ENCODE measurements around the gene HS2ST1. TPM values are rescaled to one million over a fixed set of nuclear protein-coding genes. Genes with fewer than 3 reads are reported as not detected.
"Not testable (repeated sequence)": the region's sequence is repeated elsewhere in the genome, so short reads cannot be mapped to it uniquely, and the experiment has no call there.

Gene HS2ST1
- polyA plus RNA-seq, 4 donors, result 39.0 to 59.4 (median 53.5) TPM

- no peak for DNase-seq (ENCODE audit: low read depth in 4 of 4, low spot score in 3 of 4)
Observed at GRCh38 chr1:86924324-86924960, 10.0 kb downstream of the HS2ST1 start.

GRCh38 chr1:86925742-86926141 lies 11.3 kb downstream of the HS2ST1 start:
- DNase-seq (ENCODE audit: low read depth in 4 of 4, low spot score in 3 of 4), result no peak

GRCh38 chr1:86926883-86927282 lies 12.4 kb downstream of the HS2ST1 start:
- DNase-seq (ENCODE audit: low read depth in 4 of 4, low spot score in 3 of 4), result no peak

- no peak for DNase-seq (ENCODE audit: low read depth in 4 of 4, low spot score in 3 of 4)
Observed at GRCh38 chr1:86928819-86929218, 14.4 kb downstream of the HS2ST1 start.

GRCh38 chr1:86933051-86933450 lies 18.6 kb downstream of the HS2ST1 start:
- no peak for DNase-seq (ENCODE audit: low read depth in 4 of 4, low spot score in 3 of 4)

GRCh38 chr1:86933562-86934377 lies 19.3 kb downstream of the HS2ST1 start:
- no peak for DNase-seq (ENCODE audit: low read depth in 4 of 4, low spot score in 3 of 4)

GRCh38 chr1:86938450-86938849 lies 24.0 kb downstream of the HS2ST1 start:
- DNase-seq (ENCODE audit: low read depth in 4 of 4, low spot score in 3 of 4), result no peak

- DNase-seq (ENCODE audit: low read depth in 4 of 4, low spot score in 3 of 4), result no peak
Observed at GRCh38 chr1:86938855-86939254, 24.4 kb downstream of the HS2ST1 start.

GRCh38 chr1:86939406-86939805 lies 25.0 kb downstream of the HS2ST1 start:
- DNase-seq (ENCODE audit: low read depth in 4 of 4, low spot score in 3 of 4), result no peak

GRCh38 chr1:86940599-86940998 lies 26.2 kb downstream of the HS2ST1 start:
- no peak for DNase-seq (ENCODE audit: low read depth in 4 of 4, low spot score in 3 of 4)

GRCh38 chr1:86942042-86942441 lies 27.6 kb downstream of the HS2ST1 start:
- no peak for DNase-seq (ENCODE audit: low read depth in 4 of 4, low spot score in 3 of 4)

- DNase-seq (ENCODE audit: low read depth in 4 of 4, low spot score in 3 of 4), result no peak
Observed at GRCh38 chr1:86942743-86943142, 28.3 kb downstream of the HS2ST1 start.

- DNase-seq (ENCODE audit: low read depth in 4 of 4, low spot score in 3 of 4), result no peak
Observed at GRCh38 chr1:86948212-86948611, 33.8 kb downstream of the HS2ST1 start.

GRCh38 chr1:86950712-86951419 lies 36.4 kb downstream of the HS2ST1 start:
- no peak for DNase-seq (ENCODE audit: low read depth in 4 of 4, low spot score in 3 of 4)

- no peak for DNase-seq (ENCODE audit: low read depth in 4 of 4, low spot score in 3 of 4)
Observed at GRCh38 chr1:86951430-86951829, 37.0 kb downstream of the HS2ST1 start.

- no peak for DNase-seq (ENCODE audit: low read depth in 4 of 4, low spot score in 3 of 4)
Observed at GRCh38 chr1:86953167-86953566, 38.7 kb downstream of the HS2ST1 start.

- DNase-seq (ENCODE audit: low read depth in 4 of 4, low spot score in 3 of 4), result no peak
Observed at GRCh38 chr1:86955678-86956077, 41.2 kb downstream of the HS2ST1 start.

GRCh38 chr1:86956221-86956620 lies 41.8 kb downstream of the HS2ST1 start:
- DNase-seq (ENCODE audit: low read depth in 4 of 4, low spot score in 3 of 4), result no peak

- DNase-seq (ENCODE audit: low read depth in 4 of 4, low spot score in 3 of 4), result no peak
Observed at GRCh38 chr1:86957221-86957620, 42.8 kb downstream of the HS2ST1 start.

- no peak for DNase-seq (ENCODE audit: low read depth in 4 of 4, low spot score in 3 of 4)
Observed at GRCh38 chr1:86960548-86960947, 46.1 kb downstream of the HS2ST1 start.

GRCh38 chr1:86963841-86964240 lies 49.4 kb downstream of the HS2ST1 start:
- not testable (repeated sequence) for DNase-seq (ENCODE audit: low read depth in 4 of 4, low spot score in 3 of 4)
